NCI-H82 treated with DMSO at 0.1 percent for 48 hours (cell line): ENCODE data around the gene GTF2H3.
A peak's percentile ranks its signal among the peaks of the same experiment; 100 is the strongest.
"Not testable (repeated sequence)": the region's sequence is repeated elsewhere in the genome, so short reads cannot be mapped to it uniquely, and the experiment has no call there.

ENCODE experiments used
- DNase-seq: peaks from one replicate; lab custom pipeline; 2025; ENCODE audit not compliant: unreplicated experiment; lab: John Stamatoyannopoulos, UW

The GTF2H3 gene

DNA sequence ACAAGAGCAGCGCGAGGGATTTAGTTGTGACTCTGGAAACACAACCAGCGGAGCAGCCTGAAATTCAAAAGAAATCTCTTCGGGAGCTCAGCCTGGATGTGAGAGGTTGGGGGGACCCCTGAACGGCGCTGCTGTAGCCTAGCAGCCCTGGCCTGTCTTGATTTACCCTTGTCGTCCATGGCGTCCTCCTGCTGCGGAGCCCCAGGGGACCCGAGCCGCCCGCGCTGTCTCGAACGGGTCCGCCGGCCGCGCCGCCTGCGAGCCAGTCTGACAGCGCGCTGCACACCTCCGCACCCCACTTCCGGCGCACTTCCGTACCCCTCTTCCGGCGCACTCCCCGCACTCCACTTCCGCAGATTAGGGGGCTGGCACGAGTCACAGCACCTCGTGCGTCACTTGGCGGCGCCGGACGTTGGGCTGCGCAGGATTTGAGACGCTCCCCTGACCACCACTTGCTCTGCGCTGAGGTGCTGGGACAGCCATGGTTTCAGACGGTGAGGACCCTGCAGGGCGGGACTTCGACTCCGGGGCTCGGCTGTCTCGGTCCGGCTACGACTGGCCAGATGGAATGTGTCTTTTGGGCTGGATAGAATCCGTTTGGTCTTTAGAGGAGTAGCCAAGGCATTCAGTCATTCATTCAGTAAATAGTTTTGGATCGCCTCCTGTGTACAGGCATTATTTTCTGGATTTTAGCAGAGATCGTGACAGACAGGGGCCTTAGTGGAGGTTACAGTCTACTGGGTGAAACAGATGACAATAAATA lies at the start of gene GTF2H3, which contains the start of gene EIF2B1:
GTF2H3 (plus strand) TSS at position 451 of the 763 bp plus-strand sequence; CDS start at position 482, 31 bp downstream.
EIF2B1 (minus strand) TSS at position 308 of the 763 bp plus-strand sequence; CDS start at position 179, 129 bp downstream.
- peak; percentile 93 for DNase-seq

DNA sequence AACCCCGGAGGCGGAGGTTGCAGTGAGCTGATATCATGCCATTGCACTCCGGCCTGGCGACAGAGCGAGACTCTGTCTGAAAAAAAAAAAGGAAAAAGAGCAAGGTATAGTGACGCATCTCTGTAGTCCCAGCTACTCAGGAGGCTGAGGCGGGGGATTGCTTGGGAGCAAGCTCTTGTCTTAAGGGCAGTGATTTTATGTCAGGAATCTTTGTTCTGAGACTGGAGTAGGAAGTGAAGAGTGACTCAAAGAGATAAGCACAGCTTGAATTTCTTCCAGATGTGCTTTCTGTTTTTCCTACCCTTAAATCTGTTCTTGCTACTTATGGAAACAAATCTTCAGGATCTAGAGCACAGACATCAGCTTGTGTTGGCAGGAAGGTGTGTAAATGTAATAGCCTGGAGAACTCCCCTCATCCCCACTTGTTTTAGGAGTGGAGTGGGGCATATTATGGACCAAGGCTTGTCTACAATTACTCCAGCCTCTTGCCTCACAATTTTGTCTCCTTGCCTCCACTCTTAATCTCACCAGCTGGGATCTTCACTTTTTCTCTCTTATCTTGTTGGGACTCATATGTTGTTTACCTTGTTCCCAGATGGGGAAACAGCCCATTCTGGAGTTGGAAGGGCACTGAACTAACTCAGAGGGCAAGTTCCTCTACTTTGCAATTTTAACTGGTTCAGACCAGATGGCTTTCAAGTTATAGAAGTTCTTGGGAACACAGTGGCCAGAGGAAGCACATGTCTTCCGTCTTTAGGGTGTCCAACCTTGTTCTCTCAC lies 41.7 kb upstream of the GTF2H3 start:
- no peak for DNase-seq

DNA sequence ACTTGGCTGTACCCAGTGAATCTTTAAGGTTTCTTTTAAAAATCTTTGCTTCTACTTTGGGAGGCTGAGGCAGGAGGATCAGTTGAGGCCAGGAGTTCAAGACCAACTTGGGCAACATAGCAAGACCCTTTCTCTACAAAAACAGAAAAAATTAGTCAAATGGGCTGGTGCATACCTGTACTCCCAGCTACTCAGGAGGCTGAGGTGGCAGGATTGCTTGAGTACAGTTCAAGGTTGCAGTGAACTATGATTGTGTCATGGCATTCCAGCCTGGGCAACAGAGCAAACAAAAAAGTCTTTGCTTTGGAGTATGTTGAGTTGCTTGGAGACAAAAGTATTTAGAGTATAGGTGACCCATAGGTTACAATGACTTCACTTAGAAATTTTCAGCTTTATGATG lies 37.9 kb upstream of the GTF2H3 start:
- DNase-seq: no peak

DNA sequence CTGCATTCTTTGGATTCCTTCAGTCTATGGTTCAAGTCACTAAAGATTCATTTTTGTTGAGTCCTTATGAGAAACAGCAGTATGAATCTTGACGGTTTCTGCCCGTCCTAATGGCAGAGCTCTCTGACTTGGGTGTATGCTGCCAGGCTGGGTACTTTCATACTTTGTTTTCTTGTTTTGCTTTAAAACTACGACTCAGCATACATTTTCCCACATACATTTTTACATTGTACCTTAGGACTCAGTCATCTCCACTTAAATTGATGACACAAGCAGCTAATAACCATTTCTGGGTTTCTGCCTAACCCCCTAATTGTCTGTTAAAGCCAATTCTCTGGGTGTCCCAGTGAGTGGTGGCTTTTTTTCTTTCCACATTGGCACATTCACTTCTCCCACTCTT lies 36.5 kb upstream of the GTF2H3 start:
- no peak for DNase-seq

DNA sequence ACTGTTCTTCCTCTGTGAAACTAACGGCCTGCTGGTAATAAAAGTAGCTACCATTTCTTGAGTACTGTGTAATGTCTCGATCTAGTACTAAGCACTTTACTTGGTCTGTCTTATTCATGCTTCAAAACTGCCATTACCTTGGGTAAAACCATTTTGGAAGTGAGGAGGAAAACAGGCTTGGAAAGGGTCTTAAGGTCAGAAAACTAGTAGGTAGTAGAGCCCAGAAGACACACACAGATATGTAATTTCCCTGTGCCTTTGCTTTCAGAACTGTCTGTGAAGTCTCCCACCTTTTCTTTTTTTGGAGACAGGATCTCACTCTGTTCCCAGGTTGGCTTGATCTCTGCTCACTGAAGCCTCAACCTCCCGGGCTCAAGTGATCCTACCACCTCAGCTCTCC lies 35.1 kb upstream of the GTF2H3 start:
- no peak for DNase-seq

DNA sequence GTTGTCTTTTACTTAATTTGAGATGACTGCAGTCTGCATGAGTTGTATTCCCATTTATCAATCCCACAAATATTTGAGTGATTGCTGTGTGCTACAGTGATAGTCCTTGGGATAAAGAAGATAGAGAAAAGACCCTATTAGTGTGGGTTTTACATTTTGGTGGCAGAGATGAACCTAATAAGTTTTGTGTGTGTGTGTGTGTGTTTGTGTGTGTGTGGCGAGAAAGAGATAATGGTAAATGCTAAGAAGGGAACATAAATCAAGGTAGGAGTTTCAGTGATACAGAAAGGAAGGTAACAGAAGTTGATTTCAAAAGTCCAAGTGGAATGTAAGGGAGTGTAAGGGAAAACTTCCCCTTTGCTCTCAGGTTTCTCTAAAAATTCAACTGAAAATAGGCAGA lies 34.3 kb upstream of the GTF2H3 start:
- DNase-seq: no peak

DNA sequence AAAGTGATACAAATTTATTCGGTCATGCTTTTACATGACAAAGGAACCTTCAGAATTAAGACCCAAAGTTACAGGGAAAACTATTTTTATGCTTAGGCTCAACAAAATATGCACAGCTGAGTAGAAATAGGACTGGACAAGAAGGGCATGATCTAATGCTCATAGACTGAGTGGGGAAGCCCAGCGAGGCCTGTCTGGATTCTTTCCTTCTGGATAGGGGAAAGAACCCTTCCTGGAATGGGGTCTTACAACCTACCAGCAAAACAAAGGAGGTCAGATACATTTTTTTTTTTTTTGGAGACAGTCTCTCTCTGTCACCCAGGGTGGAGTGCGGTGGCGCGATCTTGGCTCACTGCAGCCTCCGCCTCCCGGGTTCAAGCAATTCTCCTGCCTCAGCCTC lies 33.9 kb upstream of the GTF2H3 start:
- no peak for DNase-seq

DNA sequence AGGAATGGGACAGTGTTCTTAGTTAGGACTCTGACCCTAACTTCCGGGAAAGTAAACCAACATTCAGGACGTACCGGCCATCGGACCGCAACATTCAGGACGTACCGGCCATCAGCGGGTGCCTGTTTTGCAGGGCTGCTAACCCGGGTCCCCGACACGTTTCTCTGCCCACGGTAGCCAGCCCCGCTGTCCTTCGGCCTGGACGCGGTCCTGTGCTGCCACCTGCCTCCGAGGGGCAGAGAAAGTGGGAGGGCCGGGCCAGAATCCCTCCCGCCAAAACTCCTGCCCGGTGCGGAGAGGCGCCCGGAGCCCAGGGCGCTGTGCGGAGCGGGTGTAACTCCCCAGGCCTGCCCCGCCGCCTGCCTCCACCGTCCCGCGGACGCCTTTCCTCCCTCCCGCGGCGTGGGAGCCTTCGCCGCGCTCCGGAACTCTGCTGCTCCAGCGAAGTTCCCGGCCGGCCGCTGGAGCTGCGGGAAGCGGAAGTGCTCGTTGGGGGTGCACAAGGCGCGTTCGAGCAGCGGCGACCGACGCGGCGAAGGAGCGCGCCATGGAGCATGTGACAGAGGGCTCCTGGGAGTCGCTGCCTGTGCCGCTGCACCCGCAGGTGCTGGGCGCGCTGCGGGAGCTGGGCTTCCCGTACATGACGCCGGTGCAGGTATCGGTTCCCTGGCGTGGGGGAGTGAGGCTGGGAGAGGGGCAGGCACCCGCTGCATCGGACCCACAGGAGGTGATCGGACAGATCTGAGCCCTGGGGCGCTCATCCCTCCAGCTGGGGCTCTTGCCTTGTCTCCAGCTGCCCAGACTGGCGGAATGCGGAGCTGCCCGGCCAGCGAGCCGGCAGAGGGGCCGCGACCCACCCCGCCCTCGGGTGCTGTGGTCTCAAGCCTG lies 31.8 kb upstream of the GTF2H3 start, which contains the start of gene DDX55:
DDX55 (plus strand) TSS at position 498 of the 888 bp plus-strand sequence; CDS start at position 548, 50 bp downstream.
- peak; percentile 39 for DNase-seq

DNA sequence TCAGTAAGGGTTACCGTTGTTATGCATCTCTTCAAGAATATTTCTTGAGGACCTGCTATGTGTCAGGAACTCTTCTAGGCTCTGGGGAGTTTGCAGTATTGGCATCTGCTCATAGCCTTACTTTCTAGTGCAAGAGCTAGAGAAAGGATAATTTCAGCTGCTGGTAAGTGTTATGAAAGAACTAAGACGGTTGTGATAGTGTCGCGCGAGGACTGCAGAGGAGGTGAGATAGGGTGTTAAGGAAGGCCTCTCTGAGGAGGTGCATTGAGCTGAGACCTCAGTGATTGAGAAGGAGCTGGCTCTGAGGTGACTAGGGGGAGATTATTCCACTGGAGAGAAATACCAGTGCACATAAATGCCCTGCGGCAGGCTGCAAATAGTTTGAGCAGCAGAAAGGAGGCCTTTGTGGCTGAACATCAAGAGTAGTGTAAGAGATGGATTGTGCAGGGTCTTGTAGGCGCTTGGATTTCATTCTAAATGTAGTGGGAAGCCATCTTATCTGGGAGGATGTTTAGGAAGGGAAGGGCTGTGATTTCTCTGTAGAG lies 30.9 kb upstream of the GTF2H3 start:
- no peak for DNase-seq

DNA sequence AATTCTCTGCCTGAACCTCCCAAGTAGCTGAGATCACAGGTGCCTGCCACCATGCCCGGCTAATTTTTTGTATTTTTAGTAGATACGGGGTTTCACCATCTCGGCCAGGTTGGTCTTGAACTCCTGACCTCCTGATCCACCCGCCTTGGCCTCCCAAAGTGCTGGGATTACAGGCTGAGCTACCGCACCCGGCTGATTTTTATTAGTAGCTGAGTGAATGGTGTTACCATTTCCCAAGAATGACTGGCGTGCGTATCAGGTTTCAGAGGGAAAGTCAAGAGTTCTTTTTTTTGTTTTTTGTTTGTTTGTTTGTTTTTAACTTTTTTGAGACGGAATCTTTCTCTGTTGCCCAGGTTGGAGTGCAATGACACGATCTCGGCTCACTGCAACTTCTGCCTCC lies 30.1 kb upstream of the GTF2H3 start:
- DNase-seq: not testable (repeated sequence)

DNA sequence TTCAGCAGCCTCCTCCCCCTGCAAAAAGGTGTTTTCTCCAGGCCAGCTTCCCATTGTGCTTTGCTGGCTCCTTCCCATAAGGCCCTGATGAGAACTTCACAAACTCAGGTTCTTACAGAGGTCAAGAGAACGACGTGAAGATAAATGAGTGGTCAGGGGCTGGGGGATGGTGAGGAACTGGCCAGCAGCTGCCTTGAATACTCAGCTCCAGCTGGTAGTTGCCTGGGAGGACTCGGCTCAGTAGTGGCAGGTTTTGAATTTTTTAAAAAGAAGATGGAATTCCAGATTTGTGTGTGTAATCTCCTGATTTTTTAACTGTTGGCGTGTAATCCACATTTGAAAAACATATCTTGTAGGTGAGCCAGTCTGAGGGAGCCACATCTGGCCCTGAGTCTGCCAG lies 25.9 kb upstream of the GTF2H3 start:
- DNase-seq: no peak

DNA sequence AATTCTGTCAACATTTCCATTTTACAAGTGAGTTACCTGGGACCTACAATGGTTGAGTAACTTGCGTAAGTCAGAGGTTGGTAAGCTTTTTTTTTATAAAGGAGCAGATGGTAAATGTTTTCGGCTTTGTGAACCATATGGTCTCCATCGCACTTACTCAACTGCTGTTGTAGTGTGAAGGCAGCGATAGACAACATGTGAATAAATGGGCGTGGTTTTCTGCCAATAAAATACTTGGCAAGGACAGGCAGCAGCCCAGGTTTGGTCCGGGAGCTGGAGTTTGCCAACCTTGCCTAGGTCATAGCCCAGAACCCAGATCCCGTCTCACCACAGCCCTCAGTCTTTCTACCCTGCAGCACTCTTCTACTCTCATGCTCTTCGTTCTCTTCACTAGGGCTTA lies 25.4 kb upstream of the GTF2H3 start:
- peak; percentile 48 for DNase-seq

DNA sequence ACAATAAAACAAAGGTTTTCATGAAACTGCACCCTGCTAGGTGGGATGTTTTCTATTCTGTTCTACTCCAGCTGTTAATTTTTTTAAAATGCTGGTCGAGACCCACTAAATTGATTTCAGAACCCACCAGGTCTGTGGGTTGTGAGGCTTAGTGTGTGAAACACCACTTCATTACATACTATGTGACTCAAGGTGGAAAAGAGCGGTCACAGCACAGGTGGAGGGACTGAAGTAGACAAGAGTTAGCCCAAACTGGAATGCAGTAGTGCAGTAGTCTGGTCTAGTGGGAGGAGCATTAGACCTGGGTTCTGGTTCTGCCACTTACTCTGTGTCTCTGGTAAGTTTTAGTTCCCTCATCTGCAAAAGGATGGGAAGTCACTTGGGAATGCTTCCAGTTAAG lies 19.5 kb upstream of the GTF2H3 start:
- DNase-seq: no peak

DNA sequence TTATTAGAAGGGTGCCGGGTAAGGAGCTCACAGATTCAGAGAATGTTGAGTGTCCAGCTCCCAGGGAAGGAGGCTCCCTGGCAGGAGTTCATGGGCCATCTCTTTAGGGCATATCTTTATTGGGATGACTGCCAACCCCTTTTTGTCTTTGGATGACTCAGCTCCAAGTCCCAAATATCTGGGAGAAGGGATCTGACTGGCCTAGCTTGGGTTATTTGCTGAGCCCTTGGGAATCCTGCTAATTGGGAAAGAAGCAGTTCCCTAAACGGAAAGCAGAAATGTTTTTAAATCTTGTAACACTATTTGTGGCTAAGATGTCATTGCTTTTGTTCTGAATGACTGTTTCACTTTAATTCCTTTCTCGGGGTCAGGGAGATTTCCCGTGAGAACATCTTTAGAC lies 19.1 kb upstream of the GTF2H3 start:
- DNase-seq: no peak

DNA sequence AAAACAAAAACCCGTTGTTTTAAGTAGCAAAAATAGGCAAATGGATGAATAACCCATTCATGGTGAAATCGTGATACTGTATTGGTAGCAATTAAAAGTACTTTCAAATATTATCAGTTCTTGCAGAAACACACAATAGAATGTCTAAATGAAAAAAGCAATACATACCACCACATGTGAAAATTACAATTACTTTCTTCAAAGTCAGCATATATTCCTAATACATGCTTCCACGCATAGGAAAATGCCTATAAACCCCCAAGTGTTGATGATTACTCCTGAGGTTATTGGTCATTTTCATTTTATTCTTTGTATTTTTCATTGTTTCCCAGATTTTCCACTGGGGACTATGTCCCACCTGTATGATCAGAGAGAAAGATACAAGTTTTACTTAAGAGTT lies 16.5 kb upstream of the GTF2H3 start:
- DNase-seq: no peak

DNA sequence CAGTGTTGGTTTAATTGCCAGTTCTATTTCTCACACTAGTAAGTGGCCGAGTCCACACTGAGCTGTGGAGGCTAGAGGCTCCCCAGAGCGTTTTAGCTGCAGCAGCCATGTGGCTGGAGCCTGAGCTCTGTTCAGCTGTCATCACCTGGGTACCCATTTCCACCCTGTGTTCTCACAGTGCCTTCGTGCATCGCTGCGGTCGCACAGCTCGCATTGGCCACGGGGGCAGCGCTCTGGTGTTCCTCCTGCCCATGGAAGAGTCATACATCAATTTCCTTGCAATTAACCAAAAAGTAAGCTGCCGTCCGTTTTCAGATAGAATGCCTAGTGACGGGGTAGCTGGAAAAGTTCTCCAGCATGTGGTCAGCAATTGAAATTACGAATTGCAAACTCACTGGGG lies 16.0 kb upstream of the GTF2H3 start:
- DNase-seq: no peak

DNA sequence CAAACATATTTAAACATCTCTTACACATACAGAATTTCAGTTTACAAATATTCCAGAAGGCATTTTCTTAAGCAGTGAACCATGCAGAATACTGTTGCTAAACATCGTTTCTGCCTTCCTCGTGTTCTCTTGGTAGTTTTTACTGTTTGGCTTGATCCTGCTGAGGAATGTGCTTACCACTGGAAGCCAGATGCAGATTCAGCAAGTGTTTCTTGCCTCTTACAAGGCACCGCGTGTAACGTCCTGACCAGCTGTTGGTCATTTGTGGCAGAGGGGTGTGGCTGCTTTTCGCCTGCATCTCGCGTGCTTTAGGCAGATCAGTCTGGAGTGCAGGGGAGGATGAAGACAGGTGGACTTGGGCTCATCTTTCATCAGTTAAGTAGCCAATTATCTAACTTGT lies 12.5 kb upstream of the GTF2H3 start:
- DNase-seq: no peak

DNA sequence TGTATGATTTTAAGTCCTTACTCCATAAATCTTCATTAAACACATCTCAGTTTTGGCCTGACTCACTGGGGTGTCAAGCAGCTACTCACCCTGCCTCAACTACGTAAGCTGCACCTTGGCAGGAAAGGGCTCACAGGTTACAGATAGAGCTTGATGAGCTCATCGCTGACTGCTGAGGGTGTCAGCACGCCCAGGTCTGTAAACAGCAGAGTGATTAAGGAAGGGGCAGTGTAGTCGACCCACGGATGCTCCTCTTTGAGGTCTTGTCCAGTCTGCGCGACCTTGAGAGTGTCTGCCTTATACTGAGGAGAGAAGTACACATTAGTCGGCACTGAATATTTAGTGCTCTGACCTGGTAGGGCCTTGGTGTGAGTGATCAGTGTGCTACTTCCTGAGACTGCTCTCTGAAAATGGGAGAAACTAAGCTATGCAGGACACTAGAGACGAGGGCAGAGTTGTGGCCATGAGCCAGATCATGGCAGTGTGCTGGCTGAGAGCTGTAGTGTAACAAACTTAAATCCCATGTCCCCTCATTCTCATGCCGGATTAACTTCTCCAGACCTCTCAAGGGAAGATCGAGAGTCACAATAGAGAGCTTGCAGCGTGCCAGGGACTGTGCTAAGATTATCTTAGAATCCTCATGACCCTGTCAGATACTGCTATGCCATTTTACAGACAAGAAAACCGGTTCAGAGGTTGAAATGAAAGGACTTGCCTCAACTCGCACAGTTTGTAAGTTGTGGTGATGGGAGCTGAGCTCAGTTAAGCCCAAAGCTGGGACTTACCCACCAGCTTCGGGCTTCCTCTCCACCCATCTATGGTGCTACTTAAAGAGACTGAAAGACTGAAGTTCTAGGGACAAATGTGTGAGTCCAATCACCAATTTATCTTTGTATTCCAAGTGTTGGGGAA lies 11.8 kb upstream of the GTF2H3 start:
- no peak for DNase-seq

DNA sequence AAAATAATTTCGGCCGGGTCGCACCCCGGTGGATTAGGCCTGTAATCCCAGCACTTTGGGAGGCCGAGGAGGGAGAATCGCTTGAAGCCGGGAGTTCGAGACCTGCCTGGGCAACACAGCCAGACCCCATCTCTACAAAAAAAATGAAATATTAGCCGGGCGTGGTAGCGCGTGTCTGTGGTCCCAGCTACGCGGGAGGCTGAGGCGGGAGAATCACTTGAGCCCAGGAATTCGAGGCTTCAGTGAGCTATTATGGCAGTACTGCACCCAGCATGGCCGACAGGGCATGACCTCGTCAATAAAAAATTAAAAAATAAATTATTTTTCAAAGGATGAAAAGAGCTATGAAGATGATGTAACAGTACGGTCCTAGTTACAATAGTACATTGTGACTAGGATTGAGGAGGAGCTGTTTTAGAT lies 523 bp downstream of the GTF2H3 start:
- no peak for DNase-seq

DNA sequence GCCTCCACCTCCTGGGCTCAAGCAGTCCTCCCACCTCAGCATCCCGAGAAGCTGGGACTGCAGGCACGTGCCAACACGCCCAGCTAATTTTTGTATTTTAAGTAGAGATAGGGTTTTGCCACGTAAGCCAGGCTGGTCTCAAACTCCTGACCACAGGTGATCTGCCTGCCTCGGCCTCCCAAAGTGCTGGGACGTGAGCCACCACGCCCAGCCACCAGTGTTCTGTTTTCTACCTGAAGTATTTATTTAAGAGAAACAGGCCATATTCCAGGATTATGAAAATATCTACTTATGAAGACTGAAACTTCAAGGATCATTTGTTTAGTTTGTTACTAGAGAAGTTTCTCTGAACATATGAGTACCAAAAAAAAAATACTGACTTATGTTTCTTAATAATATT lies 10.3 kb downstream of the GTF2H3 start:
- DNase-seq: no peak
